HCT116 (cell line): ENCODE results near the gene EOLA2. TPM values are rescaled to one million over a fixed set of nuclear protein-coding genes. Genes with fewer than 3 reads are reported as not detected.

Experiments
- ATAC-seq: fragments of 200-7000 bp; cut with Tn5 transposase; 2 replicates; pipeline ENCODE4 v1.9.1; 2020; ENCODE audit warnings: mild to moderate bottlenecking, moderate library complexity
- Bru-seq: library from RNA; stranded (reverse); fragments of 400-500 nt; gene quantifications from one replicate; lab custom pipeline; 2021; lab: Mats Ljungman, UMichigan
- BruChase-seq, 2 experiments: library from RNA; stranded (reverse); fragments of 400-500 nt; gene quantifications; one replicate each; lab custom pipeline; 2021; lab: Mats Ljungman, UMichigan
- BruUV-seq: library from RNA; stranded (reverse); fragments of 400-500 nt; replicated peaks from 2 replicates; lab custom pipeline; 2021; lab: Mats Ljungman, UMichigan
- CTCF ChIA-PET: fragments of 300-600 bp; sonication (Branson Sonifier 250); formaldehyde crosslinking; loops from one replicate; lab custom pipeline; 2021; ENCODE audit warnings: antibody characterized with exemption; lab: Charles Lee
- POLR2A ChIA-PET: fragments of 300-600, 350-600 bp; sonication (Branson Sonifier 250); formaldehyde crosslinking; loops from one replicate; lab custom pipeline; 2021; ENCODE audit warnings: antibody characterized with exemption; lab: Charles Lee
- RAD21 ChIA-PET, 2 experiments: fragments of 300-600 bp; sonication (Branson Sonifier 250); formaldehyde crosslinking; loops; one replicate each; lab custom pipeline; 2023; ENCODE audit warnings: low total read pairs in 2 of 2; ENCODE audit not compliant: uncharacterized antibody in 2 of 2, unreplicated experiment in 2 of 2, low non-redundant PET in 1 of 2; lab: Charles Lee
- DNase-seq: peaks from one replicate; pipeline ENCODE4 v3.0.0-alpha.2; 2010; ENCODE audit warnings: low read depth, low spot score
- H2AFZ ChIP-seq: fragments of 200-600 bp; shearing (Covaris generic), sonication (generic); 2 replicates; pipeline ENCODE4 v1.6.1; 2017; ENCODE audit warnings: low read depth, mixed run types, mixed read lengths, antibody characterized with exemption, low read length; ENCODE audit not compliant: poor library complexity, severe bottlenecking
- H3K27ac ChIP-seq: 2 replicates; pipeline ENCODE4 v1.5.1; 2012; ENCODE audit warnings: low read depth, low read length
- H3K27me3 ChIP-seq: fragments of 200-600 bp; sonication (generic); 2 replicates; pipeline ENCODE4 v1.6.1; 2016; ENCODE audit warnings: mixed run types, low read length, mixed read lengths; ENCODE audit not compliant: insufficient read depth
- H3K36me3 ChIP-seq, 2 experiments: fragments of 200-500 bp in 1 of 2; fragments of 200-600 bp in 1 of 2; sonication (Bioruptor generic) in 1 of 2; sonication (generic) in 1 of 2; 2 replicates each; pipeline versions ENCODE4 v1.5.1 to v1.6.1; 2014 to 2016; ENCODE audit warnings: low read length in 2 of 2, inconsistent platforms in 1 of 2, mixed read lengths in 1 of 2, mixed run types in 1 of 2; ENCODE audit not compliant: insufficient read depth in 2 of 2, control insufficient read depth in 1 of 2
- H3K4me1 ChIP-seq, 2 experiments: fragments of 200-600 bp in 1 of 2; sonication (generic) in 1 of 2; 2 replicates each; pipeline versions ENCODE4 v1.5.1 to v1.6.1; 2012 to 2017; ENCODE audit warnings: low read length in 2 of 2, inconsistent platforms in 1 of 2, mild to moderate bottlenecking in 1 of 2, mixed read lengths in 1 of 2, mixed run types in 1 of 2, moderate library complexity in 1 of 2; ENCODE audit not compliant: insufficient read depth in 2 of 2, control insufficient read depth in 1 of 2
- H3K4me2 ChIP-seq: fragments of 200-600 bp; sonication (generic); 2 replicates; pipeline ENCODE4 v1.6.1; 2017; ENCODE audit warnings: mixed run types, low read length, mixed read lengths
- H3K4me3 ChIP-seq, 2 experiments: fragments of 200-600 bp in 1 of 2; sonication (generic) in 1 of 2; replicated peaks in 1 of 2; 2 replicates each; pipeline ENCODE4 v1.5.1; 2011 to 2016; ENCODE audit warnings: low read length in 2 of 2, control low read depth in 1 of 2, low read depth in 1 of 2, mild to moderate bottlenecking in 1 of 2, mixed read lengths in 1 of 2, mixed run types in 1 of 2
- H3K79me2 ChIP-seq: fragments of 200-600 bp; sonication (generic); 2 replicates; pipeline ENCODE4 v1.6.1; 2017; ENCODE audit warnings: mild to moderate bottlenecking, mixed run types, low read length, moderate library complexity, mixed read lengths; ENCODE audit not compliant: insufficient read depth
- H3K9ac ChIP-seq: fragments of 200-600 bp; sonication (generic); 2 replicates; pipeline ENCODE4 v1.6.1; 2016; ENCODE audit warnings: low read length, mixed read lengths
- H3K9me2 ChIP-seq: fragments of 200-600 bp; sonication (generic), shearing (Covaris generic); 2 replicates; pipeline ENCODE4 v1.6.1; 2017; ENCODE audit warnings: mixed run types, mild to moderate bottlenecking, moderate library complexity; ENCODE audit not compliant: insufficient read depth
- H3K9me3 ChIP-seq, 2 experiments: fragments of 200-500 bp in 1 of 2; fragments of 200-600 bp in 1 of 2; sonication (Bioruptor generic) in 1 of 2; sonication (generic) in 1 of 2; 2 replicates each; pipeline ENCODE4 v1.6.1; 2014 to 2017; ENCODE audit warnings: low read length in 2 of 2, mixed read lengths in 2 of 2, inconsistent platforms in 1 of 2, low read depth in 1 of 2, mild to moderate bottlenecking in 1 of 2, mixed run types in 1 of 2, moderate library complexity in 1 of 2; ENCODE audit not compliant: control insufficient read depth in 1 of 2, insufficient read depth in 1 of 2
- H4K20me1 ChIP-seq: fragments of 200-600 bp; sonication (generic), shearing (Covaris generic); 2 replicates; pipeline ENCODE4 v1.6.1; 2017; ENCODE audit warnings: mixed run types, mild to moderate bottlenecking, moderate library complexity; ENCODE audit not compliant: insufficient read depth
- ATF3 ChIP-seq: IDR thresholded peaks from 2 replicates; pipeline ENCODE4 v1.6.1; 2012
- CBX3 ChIP-seq: IDR thresholded peaks from 2 replicates; pipeline ENCODE4 v1.6.1; 2012; ENCODE audit warnings: low read depth
- CEBPB ChIP-seq: IDR thresholded peaks from 2 replicates; pipeline ENCODE4 v1.6.1; 2012; ENCODE audit warnings: low read depth
- CTCF ChIP-seq, 3 experiments: fragments of 200-600 bp in 1 of 3; sonication (generic) in 1 of 3; IDR thresholded peaks in 2 of 3; conservative IDR thresholded peaks in 1 of 3; 2 replicates each; pipeline ENCODE4 v1.5.1; 2012 to 2017; ENCODE audit warnings: low read depth in 2 of 3, low read length in 2 of 3, antibody characterized with exemption in 1 of 3, borderline replicate concordance in 1 of 3, control low read depth in 1 of 3, mild to moderate bottlenecking in 1 of 3, mixed read lengths in 1 of 3, mixed run types in 1 of 3, moderate library complexity in 1 of 3; ENCODE audit not compliant: insufficient read depth in 1 of 3
- EGR1 ChIP-seq: IDR thresholded peaks from 2 replicates; pipeline ENCODE4 v1.6.1; 2012; ENCODE audit warnings: low read depth
- ELF1 ChIP-seq: IDR thresholded peaks from 2 replicates; pipeline ENCODE4 v1.6.1; 2012; ENCODE audit warnings: low read depth, borderline replicate concordance
- FOSL1 ChIP-seq: IDR thresholded peaks from 2 replicates; pipeline ENCODE4 v1.6.1; 2012; ENCODE audit warnings: low read depth
- JUND ChIP-seq: IDR thresholded peaks from 2 replicates; pipeline ENCODE4 v1.6.1; 2012
- MAX ChIP-seq: IDR thresholded peaks from 2 replicates; pipeline ENCODE4 v1.6.1; 2012
- POLR2AphosphoS5 ChIP-seq: IDR thresholded peaks from 2 replicates; pipeline ENCODE4 v1.6.1; 2011; ENCODE audit warnings: mild to moderate bottlenecking, low read depth, low read length, moderate library complexity
- RAD21 ChIP-seq: IDR thresholded peaks from 2 replicates; pipeline ENCODE4 v1.6.1; 2012; ENCODE audit warnings: low read depth, mild to moderate bottlenecking
- REST ChIP-seq: IDR thresholded peaks from 2 replicates; pipeline ENCODE4 v1.6.1; 2012; ENCODE audit warnings: low read depth
- SIN3A ChIP-seq: IDR thresholded peaks from 2 replicates; pipeline ENCODE4 v1.6.1; 2012; ENCODE audit warnings: low read depth
- SP1 ChIP-seq: IDR thresholded peaks from 2 replicates; pipeline ENCODE4 v1.6.1; 2012; ENCODE audit warnings: low read depth
- SRF ChIP-seq: IDR thresholded peaks from 2 replicates; pipeline ENCODE4 v1.6.1; 2012; ENCODE audit warnings: low read depth
- TCF7L2 ChIP-seq: IDR thresholded peaks from 2 replicates; pipeline ENCODE4 v1.7.0; 2011; ENCODE audit warnings: borderline replicate concordance, inconsistent platforms; ENCODE audit not compliant: insufficient read depth, insufficient read length; ENCODE audit errors: extremely low read depth
- ZFX ChIP-seq: fragments of 450-650 bp; IDR thresholded peaks from 2 replicates; pipeline ENCODE4 v1.6.1; 2017
- intact Hi-C: fragments of 100-400 bp; cut with micrococcal nuclease; formaldehyde crosslinking; loops from 2 replicates; pipeline ENCODE4 v1.10.0; 2022
- long read RNA-seq: library from polyadenylated mRNA; unstranded; transcript quantifications from one replicate; pipeline ENCODE4 v2.0.0, GENCODE V29; 2021; ENCODE audit not compliant: unreplicated experiment
- polyA plus RNA-seq: library from polyadenylated mRNA; unstranded; fragments of >200 nt; gene quantifications from 2 replicates; pipeline ENCODE4 v1.2.1, GENCODE V29; 2012; ENCODE audit warnings: missing spikeins
- total RNA-seq: library from RNA; stranded (reverse); gene quantifications from one replicate; pipeline ENCODE4 v1.2.1, GENCODE V29; 2021; ENCODE audit not compliant: unreplicated experiment
- TF ChIP-seq, protein P1 (sequence below): IDR thresholded peaks from 2 replicates; pipeline ENCODE4 v1.6.1; 2011; ENCODE audit warnings: mild to moderate bottlenecking, low read length, moderate library complexity; ENCODE audit not compliant: insufficient replicate concordance; ENCODE audit errors: extremely low read depth

The EOLA2 gene
- total RNA-seq (26.4 TPM), Bru-seq, nascent RNA (percentile 68 among the genes with signal in this experiment), BruChase-seq, experiment 1, labeled RNA remaining after a 6-hour chase (percentile 83 among the genes with signal in this experiment), BruChase-seq, experiment 2, labeled RNA remaining after a 2-hour chase (percentile 84 among the genes with signal in this experiment)
- polyA plus RNA-seq: 25.7 and 33.6 TPM in 2 replicates
- long read RNA-seq, transcript CXorf40B-205 (6 exons, 1,440 nt): minor isoform, 5 of 33 reads
- long read RNA-seq, transcript CXorf40B-203 (5 exons, 1,653 nt): major isoform, 14 of 33 reads
- long read RNA-seq, partial matches to known transcripts: 5 of 33 reads
- long read RNA-seq, other reads (novel, unspliced or antisense): 6 of 33 reads

GRCh38 chrX:149938427-149938880, at the start of gene EOLA2:
Gene EOLA2, minus strand, starts transcription at chrX:149938491. Its CDS starts 4,617 bp downstream, at chrX:149933874.
- RAD21 ChIA-PET: no interaction called here
- peak within 1 kb of the TSS; percentile 83 for H3K27ac ChIP-seq
- TF ChIP-seq CTCF (IDR thresholded peaks at IDR 0.05 in 2 of 3, conservative IDR thresholded peaks at IDR 0.05 in 1 of 3; ENCODE audit: borderline replicate concordance in 1 of 3, insufficient read depth in 1 of 3, low read depth in 2 of 3, low read length in 2 of 3) (peak in 2 of 3 experiments; percentile 51 to 59; a peak in 4 of 6 replicates), ATF3 (no peak), TCF7L2 (no peak), CEBPB (no peak), RAD21 (no peak), EGR1 (no peak), FOSL1 (no peak), SRF (no peak), MAX (no peak), SIN3A (no peak), CBX3 (no peak), JUND (no peak), ZFX (0 out of 2 replicates have a peak, but pooled peaks have one; percentile 4), REST (no peak), SP1 (no peak), POLR2AphosphoS5 (peak; percentile 66), ELF1 (no peak)
- TF ChIP-seq, protein P1, sequence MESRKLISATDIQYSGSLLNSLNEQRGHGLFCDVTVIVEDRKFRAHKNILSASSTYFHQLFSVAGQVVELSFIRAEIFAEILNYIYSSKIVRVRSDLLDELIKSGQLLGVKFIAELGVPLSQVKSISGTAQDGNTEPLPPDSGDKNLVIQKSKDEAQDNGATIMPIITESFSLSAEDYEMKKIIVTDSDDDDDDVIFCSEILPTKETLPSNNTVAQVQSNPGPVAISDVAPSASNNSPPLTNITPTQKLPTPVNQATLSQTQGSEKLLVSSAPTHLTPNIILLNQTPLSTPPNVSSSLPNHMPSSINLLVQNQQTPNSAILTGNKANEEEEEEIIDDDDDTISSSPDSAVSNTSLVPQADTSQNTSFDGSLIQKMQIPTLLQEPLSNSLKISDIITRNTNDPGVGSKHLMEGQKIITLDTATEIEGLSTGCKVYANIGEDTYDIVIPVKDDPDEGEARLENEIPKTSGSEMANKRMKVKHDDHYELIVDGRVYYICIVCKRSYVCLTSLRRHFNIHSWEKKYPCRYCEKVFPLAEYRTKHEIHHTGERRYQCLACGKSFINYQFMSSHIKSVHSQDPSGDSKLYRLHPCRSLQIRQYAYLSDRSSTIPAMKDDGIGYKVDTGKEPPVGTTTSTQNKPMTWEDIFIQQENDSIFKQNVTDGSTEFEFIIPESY: no peak

More at GRCh38 chrX:149938427-149938880, at the start of gene EOLA2:
- H3K36me3 ChIP-seq: no peaks in the 10 kb centered on the region
- no peaks in the 10 kb centered on the region for H3K9me2 ChIP-seq
- no peaks in the 10 kb centered on the region for H4K20me1 ChIP-seq
- DNase-seq (peak; percentile 95), ATAC-seq (peak; percentile 68)
- H2AFZ ChIP-seq: no peak within 1 kb of the TSS
- no peaks in the 10 kb centered on the region for H3K27me3 ChIP-seq
- peaks cover 10% of the 10 kb centered on the region; the same call in 1 of the 2 replicates for H3K79me2 ChIP-seq
- no TSS peak for BruUV-seq
- CTCF ChIA-PET: interaction anchor here (0.6 to 1.4 kb wide), 3 partner anchors 19 to 745 kb away, joined by 3 to 4 read pairs (median 4); no protein-coding TSS in a partner anchor
- intact Hi-C loops: loop anchor here (5.0 kb wide), 1 partner anchor 959 kb away; the partner anchor contains the start of gene CD99L2
- peak within 1 kb of the TSS; percentile 78 for H3K9ac ChIP-seq
- POLR2A ChIA-PET: interaction anchor here (0.9 to 1.4 kb wide), 3 partner anchors 31 to 398 kb away, joined by 3 to 4 read pairs (median 3); no protein-coding TSS in a partner anchor
- H3K9me3 ChIP-seq: no peaks in the 10 kb centered on the region
- H3K4me2 ChIP-seq: peak within 1 kb of the TSS; percentile 78
- peaks cover 0 to 9% of the 10 kb centered on the region in 2 experiments; a peak in 1 of 4 replicates for H3K4me1 ChIP-seq
- peak within 1 kb of the TSS; percentile 78 to 84 for H3K4me3 ChIP-seq
